SK-N-SH (cell line): ENCODE measurements around the gene ZNF786. TPM values are rescaled to one million over a fixed set of nuclear protein-coding genes. Genes with fewer than 3 reads are reported as not detected.

Experiments
- CTCF ChIA-PET: fragments of 300-600, 350-600 bp; formaldehyde crosslinking; extraction: SDS; loops from one replicate; lab custom pipeline; 2021; lab: Yijun Ruan, JAX
- POLR2A ChIA-PET: fragments of 350-600 bp; sonication (Branson Sonifier 250); formaldehyde crosslinking; extraction: SDS; loops from one replicate; lab custom pipeline; 2020; ENCODE audit warnings: antibody characterized with exemption, inconsistent platforms; lab: Yijun Ruan, JAX
- DNase-seq: peaks from one replicate; pipeline ENCODE4 v3.0.0; 2012
- H2AFZ ChIP-seq: fragments of 200-600 bp; sonication (generic); 2 replicates; pipeline ENCODE4 v1.8.1; 2016; ENCODE audit warnings: antibody characterized with exemption, mild to moderate bottlenecking, low read depth
- H3F3A ChIP-seq: fragments of 200-600 bp; sonication (generic); replicated peaks from 2 replicates; pipeline ENCODE3; 2016; ENCODE audit warnings: antibody characterized with exemption, mild to moderate bottlenecking; ENCODE audit not compliant: insufficient read depth
- H3K27ac ChIP-seq, 2 experiments: fragments of 200-500 bp in 1 of 2; fragments of 200-600 bp in 1 of 2; sonication (Bioruptor generic) in 1 of 2; sonication (generic), shearing (Covaris generic) in 1 of 2; 2 replicates each; pipeline versions ENCODE4 v1.5.1 to v1.6.1; 2014 to 2016; ENCODE audit warnings: low read depth in 2 of 2, inconsistent platforms in 1 of 2, low read length in 1 of 2, mild to moderate bottlenecking in 1 of 2, mixed read lengths in 1 of 2
- H3K27me3 ChIP-seq: fragments of 200-600 bp; sonication (generic), shearing (Covaris generic); 2 replicates; pipeline ENCODE4 v1.6.1; 2016; ENCODE audit warnings: mixed run types; ENCODE audit not compliant: insufficient read depth
- H3K36me3 ChIP-seq, 2 experiments: fragments of 200-500 bp in 1 of 2; fragments of 200-600 bp in 1 of 2; sonication (Bioruptor generic) in 1 of 2; sonication (generic) in 1 of 2; replicated peaks in 1 of 2; 2 replicates each; pipeline versions ENCODE3 to v1.5.1; 2014 to 2016; ENCODE audit warnings: low read length in 1 of 2, mild to moderate bottlenecking in 1 of 2; ENCODE audit not compliant: insufficient read depth in 2 of 2, control insufficient read depth in 1 of 2
- H3K4me1 ChIP-seq, 2 experiments: fragments of 200-500 bp in 1 of 2; fragments of 200-600 bp in 1 of 2; sonication (Bioruptor generic) in 1 of 2; sonication (generic), shearing (Covaris generic) in 1 of 2; 2 replicates each; pipeline versions ENCODE4 v1.5.1 to v1.6.1; 2014 to 2016; ENCODE audit warnings: low read depth in 1 of 2, low read length in 1 of 2, mixed run types in 1 of 2; ENCODE audit not compliant: insufficient read depth in 2 of 2, control insufficient read depth in 1 of 2
- H3K4me2 ChIP-seq: fragments of 200-600 bp; sonication (generic), shearing (Covaris generic); 2 replicates; pipeline ENCODE4 v1.6.1; 2017; ENCODE audit warnings: mixed run types
- H3K4me3 ChIP-seq, 2 experiments: fragments of 200-500 bp in 1 of 2; fragments of 200-600 bp in 1 of 2; sonication (Bioruptor generic) in 1 of 2; sonication (generic), shearing (Covaris generic) in 1 of 2; 2 replicates each; pipeline versions ENCODE4 v1.5.1 to v1.8.1; 2014 to 2016; ENCODE audit warnings: low read depth in 2 of 2, inconsistent platforms in 1 of 2, low read length in 1 of 2, mild to moderate bottlenecking in 1 of 2, mixed read lengths in 1 of 2, moderate library complexity in 1 of 2
- H3K79me2 ChIP-seq: fragments of 200-600 bp; sonication (generic); 2 replicates; pipeline ENCODE4 v1.8.1; 2017; ENCODE audit warnings: mild to moderate bottlenecking; ENCODE audit not compliant: insufficient read depth
- H3K9ac ChIP-seq: fragments of 200-600 bp; sonication (generic); 2 replicates; pipeline ENCODE4 v1.6.1; 2017; ENCODE audit warnings: mixed run types
- H3K9me2 ChIP-seq: fragments of 200-600 bp; sonication (generic); 2 replicates; pipeline ENCODE4 v1.6.1; 2017; ENCODE audit warnings: mixed run types
- H3K9me3 ChIP-seq: fragments of 200-600 bp; sonication (generic); 2 replicates; pipeline ENCODE4 v1.6.1; 2017; ENCODE audit warnings: mixed run types, mild to moderate bottlenecking, moderate library complexity
- H4K20me1 ChIP-seq: fragments of 200-600 bp; sonication (generic); 2 replicates; pipeline ENCODE4 v1.6.1; 2017; ENCODE audit warnings: mild to moderate bottlenecking, mixed run types; ENCODE audit not compliant: insufficient read depth
- CHD2 ChIP-seq: fragments of 150-350 bp; IDR thresholded peaks from 2 replicates; pipeline ENCODE4 v1.6.1; 2018; ENCODE audit warnings: low read length; ENCODE audit not compliant: partially characterized antibody
- ELF1 ChIP-seq: IDR thresholded peaks from 2 replicates; pipeline ENCODE4 v1.4.0; 2012
- EP300 ChIP-seq, 2 experiments: IDR thresholded peaks; 2 replicates each; pipeline versions ENCODE4 v1.4.0 to v1.6.1; 2012; ENCODE audit warnings: borderline replicate concordance in 1 of 2, low read depth in 1 of 2, low read length in 1 of 2
- EZH2phosphoT487 ChIP-seq: fragments of 200-600 bp; sonication (generic); IDR thresholded peaks from 2 replicates; pipeline ENCODE4 v1.6.1; 2017; ENCODE audit warnings: low read depth, mixed run types, mild to moderate bottlenecking, antibody characterized with exemption, moderate library complexity, borderline replicate concordance
- FOSL2 ChIP-seq: IDR thresholded peaks from 2 replicates; pipeline ENCODE4 v1.4.0; 2012; ENCODE audit warnings: low read depth, mild to moderate bottlenecking, moderate library complexity, borderline replicate concordance
- FOXM1 ChIP-seq: IDR thresholded peaks from 2 replicates; pipeline ENCODE4 v1.4.0; 2012; ENCODE audit warnings: low read depth, mild to moderate bottlenecking
- GABPA ChIP-seq: IDR thresholded peaks from 2 replicates; pipeline ENCODE4 v1.4.0; 2012; ENCODE audit warnings: low read depth, mild to moderate bottlenecking
- GATA2 ChIP-seq: sonication (generic); formaldehyde crosslinking; IDR thresholded peaks from 2 replicates; pipeline ENCODE4 v1.5.0; 2020; ENCODE audit warnings: mild to moderate bottlenecking, missing genetic modification reagents
- IRF3 ChIP-seq: fragments of 150-350 bp; IDR thresholded peaks from 2 replicates; pipeline ENCODE4 v1.6.1; 2016; ENCODE audit warnings: mild to moderate bottlenecking, low read depth, low read length
- JUND ChIP-seq: IDR thresholded peaks from 2 replicates; pipeline ENCODE4 v1.4.0; 2012
- MEF2A ChIP-seq: IDR thresholded peaks from 2 replicates; pipeline ENCODE4 v1.4.0; 2012; ENCODE audit warnings: low read depth, borderline replicate concordance
- MXI1 ChIP-seq: IDR thresholded peaks from 2 replicates; pipeline ENCODE4 v1.6.1; 2012; ENCODE audit warnings: mild to moderate bottlenecking, low read depth, low read length, improper control_type of control experiment
- NFIC ChIP-seq: IDR thresholded peaks from 2 replicates; pipeline ENCODE4 v1.4.0; 2012; ENCODE audit warnings: borderline replicate concordance
- PBX3 ChIP-seq: IDR thresholded peaks from 2 replicates; pipeline ENCODE4; 2012
- POLR2AphosphoS5 ChIP-seq: IDR thresholded peaks from 2 replicates; pipeline ENCODE4 v1.6.1; 2012; ENCODE audit warnings: low read depth, low read length
- RCOR1 ChIP-seq: fragments of 150-350 bp; IDR thresholded peaks from 2 replicates; pipeline ENCODE4 v1.6.1; 2017; ENCODE audit warnings: antibody characterized with exemption, low read length
- REST ChIP-seq: IDR thresholded peaks from 2 replicates; pipeline ENCODE4 v1.6.1; 2012; ENCODE audit warnings: mild to moderate bottlenecking, low read depth, low read length, moderate library complexity
- RXRA ChIP-seq: IDR thresholded peaks from 2 replicates; pipeline ENCODE4 v1.4.0; 2012; ENCODE audit warnings: low read depth, mild to moderate bottlenecking, borderline replicate concordance
- SMC3 ChIP-seq: IDR thresholded peaks from 2 replicates; pipeline ENCODE4 v1.6.1; 2012; ENCODE audit warnings: low read depth, low read length, improper control_type of control experiment
- TAF1 ChIP-seq: IDR thresholded peaks from 2 replicates; pipeline ENCODE4 v1.6.1; 2012; ENCODE audit warnings: low read depth, mild to moderate bottlenecking, low read length, moderate library complexity, borderline replicate concordance
- TCF12 ChIP-seq: IDR thresholded peaks from 2 replicates; pipeline ENCODE4 v1.4.0; 2012
- TEAD4 ChIP-seq: IDR thresholded peaks from 2 replicates; pipeline ENCODE4 v1.4.0; 2012; ENCODE audit warnings: mild to moderate bottlenecking, borderline replicate concordance; ENCODE audit not compliant: insufficient read depth
- USF1 ChIP-seq: IDR thresholded peaks from 2 replicates; pipeline ENCODE4 v1.4.0; 2012; ENCODE audit warnings: low read depth, borderline replicate concordance
- USF2 ChIP-seq: fragments of 150-350 bp; IDR thresholded peaks from 2 replicates; pipeline ENCODE4 v1.6.1; 2017; ENCODE audit warnings: antibody characterized with exemption, low read length, low read depth, borderline replicate concordance
- YY1 ChIP-seq: IDR thresholded peaks from 2 replicates; pipeline ENCODE4 v1.4.0; 2012; ENCODE audit warnings: low read depth, mild to moderate bottlenecking
- WGBS: methylation state at CpG from one replicate; pipeline ENCODE4 v1.1.6; 2017; ENCODE audit warnings: low lambda C conversion rate; 5-methylcytosine and 5-hydroxymethylcytosine counted together
- polyA plus RNA-seq, 3 experiments: library from polyadenylated mRNA; depleted of rRNA; stranded (reverse); fragments of >200 nt; gene quantifications; 2 replicates each; pipeline ENCODE4 v1.2.3, GENCODE V29; 2012

Gene ZNF786
- 5.0 and 5.9 TPM in 2 replicates for polyA plus RNA-seq (2012; rRNA removed)
- polyA plus RNA-seq (2012; cell fraction: cytosol; rRNA removed), result 3.1 and 4.6 TPM in 2 replicates
- polyA plus RNA-seq (2012; cell fraction: nucleus; rRNA removed), result 11.0 and 11.6 TPM in 2 replicates

- Histone ChIP-seq H3K9me2 (no peaks in the 10 kb centered on the region), H3K4me1 (no peaks in the 10 kb centered on the region; a peak in 1 of 4 replicates), H2AFZ (peak within 1 kb of the TSS; percentile 99), H3K27ac (peak within 1 kb of the TSS; percentile 83 to 91), H4K20me1 (no peaks in the 10 kb centered on the region), H3K4me2 (peak within 1 kb of the TSS; percentile 96), H3K4me3 (peak within 1 kb of the TSS; percentile 67 to 94), H3K27me3 (no peaks in the 10 kb centered on the region), H3K9ac (peak within 1 kb of the TSS; percentile 83), H3K36me3 (peaks cover 0 to 11% of the 10 kb centered on the region in 2 experiments), H3F3A (peaks cover 20% of the 10 kb centered on the region), H3K79me2 (peaks cover 47% of the 10 kb centered on the region), H3K9me3 (peaks cover 3% of the 10 kb centered on the region; the same call in 1 of the 2 replicates)
- DNase-seq, result peak; percentile 99
- CTCF ChIA-PET, result interaction anchor here (0.6 to 1.8 kb wide), 10 partner anchors 10 to 127 kb away, joined by 3 to 10 read pairs (median 3); partner anchors contain the start of gene ZNF425
- WGBS, result 2% methylated on average over 40 of the region's 77 CpGs
- POLR2A ChIA-PET, result interaction anchor here (0.6 kb wide), 1 partner anchor 25 kb away, joined by 3 read pairs; no protein-coding TSS in a partner anchor
- TF ChIP-seq MXI1 (peak; percentile 82), JUND (no peak), POLR2AphosphoS5 (peak; percentile 92), YY1 (peak; percentile 37; the same call in 1 of the 2 replicates), FOSL2 (no peak), SMC3 (peak; percentile 58), EP300 (IDR thresholded peaks at IDR 0.05; ENCODE audit: borderline replicate concordance in 1 of 2, low read depth in 1 of 2, low read length in 1 of 2) (0 out of 4 replicates have a peak, but pooled peaks have one; percentile 6 to 23), MEF2A (no peak), RXRA (no peak), GABPA (no peak), PBX3 (peak; percentile 21; the same call in 1 of the 2 replicates), NFIC (peak; percentile 39), RCOR1 (no peak; the same call in 1 of the 2 replicates), REST (peak; percentile 54; the same call in 1 of the 2 replicates), CHD2 (peak; percentile 74), TEAD4 (no peak; the same call in 1 of the 2 replicates), USF2 (no peak), TAF1 (peak; percentile 94), EZH2phosphoT487 (no peak), TCF12 (no peak), FOXM1 (no peak), GATA2 (CRISPR knock-in tag) (no peak), ELF1 (peak; percentile 48; the same call in 1 of the 2 replicates), USF1 (no peak; the same call in 1 of the 2 replicates), IRF3 (no peak)
Observed at GRCh38 chr7:149090397-149091195, at the start of gene ZNF786. Gene ZNF786, minus strand, starts transcription at chr7:149090718. Its CDS starts 78 bp downstream, at chr7:149090640.
